ENCODE measurements around the gene CACNB2.
"Not testable (repeated sequence)": the region's sequence is repeated elsewhere in the genome, so short reads cannot be mapped to it uniquely, and the experiment has no call there.

The CACNB2 gene

GRCh38 chr10:18414061-18414460 is 273.8 kb downstream of the CACNB2 start:
- no peak for DNase-seq

GRCh38 chr10:18417950-18418527 is 277.8 kb downstream of the CACNB2 start:
- no peak for DNase-seq

- DNase-seq: no peak
Observed at GRCh38 chr10:18418541-18419215, 278.5 kb downstream of the CACNB2 start.

- DNase-seq: no peak
Observed at GRCh38 chr10:18419945-18420344, 279.7 kb downstream of the CACNB2 start.

GRCh38 chr10:18421726-18422293 is 281.6 kb downstream of the CACNB2 start:
- no peak for DNase-seq

DNA sequence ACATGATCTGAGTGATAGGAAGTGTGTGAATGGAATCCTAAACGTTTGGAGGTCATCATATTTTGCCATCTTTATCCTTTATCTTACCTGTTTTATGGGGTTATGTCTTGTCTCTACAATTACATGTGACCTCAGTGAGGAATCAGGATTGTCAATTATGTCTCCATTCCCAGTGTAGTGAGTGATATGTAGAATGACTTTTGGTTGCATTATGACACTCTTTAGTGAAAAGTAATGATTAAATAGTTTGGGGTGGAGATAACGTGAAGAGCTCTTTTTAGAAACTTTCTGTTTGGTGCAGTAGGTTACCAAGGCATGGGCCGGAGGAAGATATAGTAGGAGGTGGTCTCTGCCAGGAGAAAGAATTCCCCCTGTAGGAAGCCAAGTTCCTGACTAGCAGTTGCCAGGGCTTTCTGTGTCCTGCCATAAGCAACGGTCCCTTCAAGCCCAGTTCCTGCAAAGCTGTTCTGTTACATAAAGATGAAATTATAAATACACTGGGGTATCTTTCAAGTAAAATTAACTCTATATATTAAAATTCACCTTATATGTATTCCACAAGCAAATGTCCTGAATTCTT is 282.9 kb downstream of the CACNB2 start:
- no peak for DNase-seq

DNA sequence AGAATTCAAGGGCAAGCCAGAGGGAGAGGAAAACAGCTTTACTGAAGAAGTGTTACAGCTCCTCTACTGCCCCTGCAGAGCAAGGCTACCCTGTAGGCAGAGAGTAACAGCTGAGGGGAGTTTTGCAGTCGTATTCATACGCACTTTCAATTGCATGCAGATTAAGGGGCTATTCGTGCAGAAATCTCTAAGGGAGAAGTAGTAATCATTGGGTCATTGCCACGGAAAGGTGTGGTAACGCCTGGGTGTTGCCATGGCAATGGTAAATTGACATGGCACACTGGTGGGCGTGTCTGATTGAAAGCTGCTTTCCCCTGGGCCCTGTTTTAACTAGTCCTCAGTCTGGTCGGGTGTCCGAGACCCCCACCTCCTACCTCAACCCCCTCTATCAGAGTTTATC is 284.0 kb downstream of the CACNB2 start:
- DNase-seq: no peak

DNA sequence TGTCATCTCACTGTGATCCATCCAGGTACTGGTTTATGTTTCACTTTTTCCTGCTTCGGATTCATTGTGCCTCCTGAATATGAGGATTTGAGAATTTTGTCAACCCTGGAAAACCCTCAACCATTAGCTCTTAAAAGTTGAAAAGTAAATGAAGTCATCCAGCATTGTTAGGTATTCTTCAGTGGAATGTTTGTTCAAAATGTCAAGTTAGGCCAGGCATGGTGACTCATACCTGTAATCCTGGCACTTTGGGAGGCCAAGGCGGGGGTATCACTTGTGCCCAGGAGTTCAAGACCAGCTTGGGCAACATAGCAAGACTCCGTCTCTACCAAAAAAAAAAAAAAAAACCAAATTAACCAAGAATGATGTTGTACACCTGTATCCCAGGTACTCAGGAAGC is 289.1 kb downstream of the CACNB2 start:
- DNase-seq: no peak

GRCh38 chr10:18436902-18437301 is 296.7 kb downstream of the CACNB2 start:
- no peak for DNase-seq

DNA sequence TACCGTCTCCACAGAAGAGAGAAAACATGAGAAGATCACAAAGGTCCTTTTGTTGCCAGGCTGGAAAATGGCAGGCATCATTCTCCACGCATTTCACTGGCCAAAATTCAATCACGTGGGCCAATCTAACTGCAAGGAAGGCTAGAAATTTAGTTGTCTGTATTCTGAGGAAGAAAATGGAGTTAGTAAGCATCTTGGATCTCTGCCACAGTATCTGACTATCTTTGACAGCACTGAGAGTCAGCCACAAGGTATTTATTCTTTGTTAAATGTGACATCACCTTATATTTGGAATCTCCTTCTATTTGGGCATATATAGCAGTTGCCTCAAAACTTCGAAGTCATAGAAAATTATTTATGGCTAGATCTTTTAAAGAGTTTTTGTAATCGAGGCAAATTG is 297.3 kb downstream of the CACNB2 start:
- DNase-seq: no peak

DNA sequence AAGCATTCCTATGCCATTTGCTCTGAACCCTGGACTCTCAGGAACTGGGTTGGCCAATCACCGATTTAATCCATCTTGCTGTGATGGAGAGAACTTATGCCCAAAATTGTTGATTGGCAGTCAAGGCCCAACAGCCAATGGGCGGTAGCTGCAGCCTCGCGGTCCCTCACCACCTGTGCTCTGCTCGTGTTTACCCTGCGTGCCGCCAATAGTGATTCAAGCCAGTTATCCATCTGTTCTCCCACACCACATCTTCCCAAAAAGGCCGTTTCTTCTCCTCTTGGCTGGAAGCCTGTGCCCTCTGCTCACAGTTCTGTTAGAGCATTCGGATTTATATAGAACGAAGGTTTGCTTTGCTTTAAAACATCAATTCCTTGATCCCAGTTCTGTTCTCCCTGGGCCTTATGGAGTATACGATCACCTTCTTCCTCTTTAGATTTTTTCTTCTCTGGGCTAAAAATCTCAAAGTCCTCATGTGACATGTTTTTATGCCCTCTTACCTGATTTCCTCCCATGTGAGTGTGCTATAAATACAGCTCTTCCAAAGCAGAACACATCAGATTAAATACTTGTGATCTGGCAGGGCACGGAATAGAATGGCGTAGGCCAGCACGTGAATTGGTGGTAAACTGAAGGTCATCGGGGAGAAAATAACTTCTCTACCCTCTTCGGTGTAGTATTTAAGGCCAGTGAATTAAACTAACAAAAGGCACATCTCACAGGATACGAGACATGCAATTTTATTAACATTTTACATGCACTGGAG is 298.3 kb downstream of the CACNB2 start:
- no peak for DNase-seq

GRCh38 chr10:18439601-18440000 is 299.4 kb downstream of the CACNB2 start:
- DNase-seq: no peak

GRCh38 chr10:18445635-18446034 is 305.4 kb downstream of the CACNB2 start:
- DNase-seq: not testable (repeated sequence)

- DNase-seq: no peak
Observed at GRCh38 chr10:18446205-18446604, 306.0 kb downstream of the CACNB2 start.

GRCh38 chr10:18449611-18450026 is 309.4 kb downstream of the CACNB2 start:
- DNase-seq: no peak

DNA sequence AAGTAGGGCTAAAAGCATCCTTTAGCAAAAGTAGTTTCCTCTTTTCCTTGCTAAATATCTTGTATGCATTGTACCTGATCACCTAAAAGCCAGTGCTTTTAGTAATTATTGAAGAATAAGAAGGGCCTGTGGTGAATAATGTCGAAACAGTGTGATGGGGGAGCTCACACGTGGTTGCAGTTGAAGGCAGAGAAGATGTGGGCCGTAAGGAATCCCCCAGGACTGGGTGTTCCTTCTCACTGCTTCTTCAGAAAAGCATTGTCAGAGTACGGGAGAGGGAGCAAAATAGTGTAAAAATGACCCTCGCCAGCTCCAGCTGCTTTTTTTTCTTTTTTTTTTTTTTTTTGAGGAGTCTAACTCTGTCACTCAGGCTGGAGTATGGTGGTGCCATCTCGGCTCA is 310.1 kb downstream of the CACNB2 start:
- DNase-seq: no peak

- no peak for DNase-seq
Observed at GRCh38 chr10:18455086-18455884, 315.1 kb downstream of the CACNB2 start.

- no peak for DNase-seq
Observed at GRCh38 chr10:18456984-18457383, 316.8 kb downstream of the CACNB2 start.

DNA sequence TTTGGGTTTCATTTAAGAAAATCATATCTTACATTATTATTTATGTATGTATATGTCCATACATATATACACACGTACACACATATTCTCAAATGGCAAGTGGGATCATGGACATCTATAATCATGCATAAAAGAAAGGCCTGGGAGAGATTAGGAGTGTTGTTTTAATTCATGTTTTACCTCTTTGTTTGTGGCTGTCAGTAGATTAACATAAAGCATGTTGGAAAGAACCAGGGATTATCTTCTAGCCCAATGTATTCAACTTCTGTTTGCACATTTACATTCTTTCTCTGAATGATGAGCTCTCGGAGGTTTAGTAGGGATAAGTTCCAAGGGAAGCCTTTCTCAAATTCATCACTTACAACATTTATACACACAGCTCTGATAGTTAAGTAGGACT is 319.8 kb downstream of the CACNB2 start:
- no peak for DNase-seq

- DNase-seq: no peak
Observed at GRCh38 chr10:18463673-18464211, 323.5 kb downstream of the CACNB2 start.

DNA sequence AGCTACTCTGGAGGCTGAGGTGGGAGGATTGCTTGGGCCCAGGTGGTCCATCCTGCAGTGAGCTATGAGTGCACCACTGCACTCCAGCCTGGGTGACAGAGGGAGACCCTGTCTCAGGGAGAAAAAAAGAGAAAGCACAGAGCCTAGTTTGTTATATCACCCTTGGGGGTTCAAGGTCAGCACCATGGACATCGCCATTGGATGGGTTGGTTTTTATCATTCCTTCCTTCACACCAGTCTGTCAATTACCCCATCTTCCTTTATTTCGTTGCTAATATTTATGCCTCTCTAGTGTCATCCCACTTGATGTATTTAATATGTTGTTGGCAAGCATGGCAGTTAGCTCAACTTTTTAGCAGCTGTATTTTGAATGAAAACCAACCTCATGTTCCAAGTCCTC is 328.9 kb downstream of the CACNB2 start:
- no peak for DNase-seq

DNA sequence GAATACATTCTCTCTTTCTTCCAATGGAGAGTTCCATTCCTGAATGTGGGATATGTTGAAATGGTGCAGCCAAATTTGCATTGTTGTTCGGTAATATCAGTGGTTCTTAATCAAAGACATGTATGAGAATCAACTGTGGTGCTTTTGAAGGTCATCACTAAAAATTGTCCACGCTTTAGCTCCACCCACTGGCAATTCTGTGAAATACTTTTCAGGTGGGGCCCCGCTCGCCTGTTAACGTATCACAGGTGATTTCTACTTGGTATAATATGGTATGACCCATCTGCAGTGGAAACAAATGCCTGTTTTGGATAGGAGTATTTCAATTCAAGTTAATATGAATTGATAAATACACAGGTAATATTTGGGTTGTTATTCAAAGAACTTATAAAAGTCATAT is 332.8 kb downstream of the CACNB2 start:
- DNase-seq: no peak

Measured in SIG-M5 (cell line).